Hypothalamus (tissue), 51 donors: ENCODE measurements around the gene DOK4.

Experiments
- DNase-seq, 51 donors: peaks; one replicate each; lab custom pipeline; 2025; lab: John Stamatoyannopoulos, UW

DOK4 gene

GRCh38 chr16:57479205-57479975, 6.9 kb downstream of the DOK4 start:
- peak in 25 of 51 donors; percentile 4 to 62 (median 35) for DNase-seq

- DNase-seq, result peak in 1 of 51 donors; percentile 28
Measured at GRCh38 chr16:57478396-57479204, 7.7 kb downstream of the DOK4 start.

- peak in 2 of 51 donors; percentile 20 for DNase-seq
Measured at GRCh38 chr16:57477531-57478202, 8.6 kb downstream of the DOK4 start.

GRCh38 chr16:57476546-57477410, 9.5 kb downstream of the DOK4 start:
- DNase-seq, result no peak

GRCh38 chr16:57475711-57476339, 10.5 kb downstream of the DOK4 start:
- peak in 5 of 51 donors; percentile 17 to 24 (median 20) for DNase-seq

- DNase-seq, result no peak
Measured at GRCh38 chr16:57474671-57475661, 11.3 kb downstream of the DOK4 start.

GRCh38 chr16:57473906-57474305, 12.4 kb downstream of the DOK4 start:
- no peak for DNase-seq

GRCh38 chr16:57473176-57473840, 13.0 kb downstream of the DOK4 start:
- DNase-seq, result peak in 1 of 51 donors; percentile 34

- no peak for DNase-seq
Measured at GRCh38 chr16:57472665-57473060, 13.6 kb downstream of the DOK4 start.

GRCh38 chr16:57471852-57472664, 14.2 kb downstream of the DOK4 start:
- no peak for DNase-seq

- no peak for DNase-seq
Measured at GRCh38 chr16:57471209-57471608, 15.1 kb downstream of the DOK4 start.

GRCh38 chr16:57470711-57471110, 15.6 kb downstream of the DOK4 start:
- no peak for DNase-seq

- no peak for DNase-seq
Measured at GRCh38 chr16:57469917-57470470, 16.3 kb downstream of the DOK4 start.

- DNase-seq, result no peak
Measured at GRCh38 chr16:57469046-57469445, 17.2 kb downstream of the DOK4 start.

GRCh38 chr16:57468346-57468745, 17.9 kb downstream of the DOK4 start:
- no peak for DNase-seq

- DNase-seq, result no peak
Measured at GRCh38 chr16:57464523-57464922, 21.8 kb downstream of the DOK4 start.

- DNase-seq, result no peak
Measured at GRCh38 chr16:57462978-57463362, 23.3 kb downstream of the DOK4 start.
